ENCODE results near the gene GRIN3B.

DNA sequence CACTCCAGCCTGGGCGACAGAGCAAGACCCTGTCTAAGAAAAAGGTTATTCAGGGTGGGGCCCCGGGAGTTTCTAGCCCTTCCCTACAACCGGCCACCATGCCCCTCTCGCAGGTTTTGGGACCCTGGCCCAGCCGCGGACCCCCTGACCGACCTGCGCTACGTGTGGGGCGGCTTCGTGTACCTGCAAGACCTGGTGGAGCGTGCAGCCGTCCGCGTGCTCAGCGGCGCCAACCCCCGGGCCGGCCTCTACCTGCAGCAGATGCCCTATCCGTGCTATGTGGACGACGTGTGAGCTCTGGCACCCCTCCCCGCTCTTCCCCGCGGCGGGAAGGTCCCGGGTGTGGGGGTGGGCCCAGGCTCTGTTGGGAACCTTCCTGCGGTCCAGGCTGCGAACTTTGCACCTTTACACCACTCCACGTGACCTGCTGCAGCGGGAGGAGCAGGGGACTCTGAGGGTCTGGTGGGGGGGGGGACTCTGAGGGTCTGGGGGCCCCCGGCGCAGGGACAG, 46.0 kb downstream of the GRIN3B start:
- TF ChIP-seq CTCF (conservative IDR thresholded peaks at IDR 0.05) (no peak), EZH2 (IDR thresholded peaks at IDR 0.05; ENCODE audit: low read depth) (no peak)

Measured in PC-9 (cell line).